HG02852 (cell line): ENCODE measurements around the gene DUSP8.

Experiments used
- ATAC-seq: cut with Tn5 transposase; IDR thresholded peaks from one replicate; pipeline ENCODE4 v1.9.1; 2021; ENCODE audit warnings: mild to moderate bottlenecking, moderate library complexity; ENCODE audit not compliant: unreplicated experiment

The DUSP8 gene

GRCh38 chr11:1567052-1567720 lies 4.9 kb downstream of the DUSP8 start:
- no peak for ATAC-seq

- ATAC-seq = no peak
Observed at GRCh38 chr11:1566381-1567051, 5.6 kb downstream of the DUSP8 start.

GRCh38 chr11:1565904-1566247 lies 6.2 kb downstream of the DUSP8 start:
- no peak for ATAC-seq

- no peak for ATAC-seq
Observed at GRCh38 chr11:1565173-1565903, 6.7 kb downstream of the DUSP8 start.

- no peak for ATAC-seq
Observed at GRCh38 chr11:1564535-1565172, 7.4 kb downstream of the DUSP8 start.

- ATAC-seq = no peak
Observed at GRCh38 chr11:1563697-1564534, 8.2 kb downstream of the DUSP8 start.

- no peak for ATAC-seq
Observed at GRCh38 chr11:1563149-1563638, 8.9 kb downstream of the DUSP8 start.

GRCh38 chr11:1562469-1563148 lies 9.5 kb downstream of the DUSP8 start:
- no peak for ATAC-seq

GRCh38 chr11:1561955-1562354 lies 10.1 kb downstream of the DUSP8 start:
- no peak for ATAC-seq

GRCh38 chr11:1561266-1561665 lies 10.8 kb downstream of the DUSP8 start:
- ATAC-seq = no peak

GRCh38 chr11:1560649-1561251 lies 11.3 kb downstream of the DUSP8 start:
- no peak for ATAC-seq

- ATAC-seq = no peak
Observed at GRCh38 chr11:1560002-1560648, 11.9 kb downstream of the DUSP8 start.

GRCh38 chr11:1559111-1559951 lies 12.7 kb downstream of the DUSP8 start:
- ATAC-seq = no peak

- no peak for ATAC-seq
Observed at GRCh38 chr11:1558775-1559110, 13.3 kb downstream of the DUSP8 start.

GRCh38 chr11:1557904-1558774 lies 13.9 kb downstream of the DUSP8 start:
- ATAC-seq = no peak

- no peak for ATAC-seq
Observed at GRCh38 chr11:1557051-1557884, 14.8 kb downstream of the DUSP8 start.
